ENCODE results near the gene SOX12. TPM values are rescaled to one million over a fixed set of nuclear protein-coding genes. Genes with fewer than 3 reads are reported as not detected.
A peak's percentile ranks its signal among the peaks of the same experiment; 100 is the strongest.

The SOX12 gene
- total and polyA plus RNA-seq, 2 experiments from 2014 or later = 6.9 to 15.4 TPM

DNA sequence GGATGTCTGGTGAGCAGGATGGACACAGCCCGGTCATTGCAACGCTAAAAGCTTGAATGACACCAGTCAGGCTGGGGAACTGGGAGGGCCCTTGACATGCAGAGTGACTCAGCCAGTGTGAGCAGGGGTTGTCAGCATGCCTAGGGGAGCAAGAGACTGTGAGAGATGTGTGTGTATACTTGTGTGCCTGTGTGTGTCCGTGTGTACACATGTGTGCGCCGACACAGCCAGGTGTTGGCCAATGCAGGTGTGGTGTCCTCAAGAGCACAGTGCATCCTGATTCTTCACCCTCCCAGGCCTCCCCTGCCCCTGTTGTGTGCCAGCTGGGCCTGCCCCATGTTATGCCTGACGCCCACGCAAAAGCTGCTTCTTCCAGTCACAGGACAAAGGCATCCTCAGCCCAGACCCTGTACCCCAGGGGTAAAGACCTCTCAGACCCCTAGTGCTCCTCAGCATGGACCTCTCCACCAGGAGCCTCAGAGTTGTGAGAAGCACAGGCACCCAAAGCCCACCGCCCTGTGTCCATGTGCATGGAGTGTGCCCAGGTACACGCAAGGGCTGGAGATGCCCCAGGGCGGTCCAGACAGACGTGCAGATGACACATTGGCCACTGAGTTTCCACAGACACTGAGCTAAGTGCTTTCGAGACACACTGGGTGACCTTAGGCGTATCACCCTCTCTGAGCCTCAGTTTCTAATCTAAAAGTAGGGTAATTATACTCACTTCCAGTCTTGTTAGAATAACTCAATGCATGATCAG is 38.1 kb downstream of the SOX12 start:
- peak; percentile 29 for DNase-seq (ENCODE audit: low spot score)
- H3K79me2 ChIP-seq = no peaks in the 10 kb centered on the region
- WGBS (ENCODE audit: low lambda C conversion rate, missing lambda C conversion rate) = 84% methylated on average over 13 of the region's 13 CpGs
- no peak overlapping the region for H3K27ac ChIP-seq
- H3K4me3 ChIP-seq = no peak overlapping the region
- no peaks in the 10 kb centered on the region for H3K9me2 ChIP-seq (replicated peaks; ENCODE audit: insufficient read depth)
- H3K27me3 ChIP-seq = no peaks in the 10 kb centered on the region
- H3K4me1 ChIP-seq (ENCODE audit: insufficient read depth) = peaks cover 28% of the 10 kb centered on the region
- no peaks in the 10 kb centered on the region for H3K9me3 ChIP-seq (ENCODE audit: low read depth)
- H3K36me3 ChIP-seq (replicated peaks; ENCODE audit: insufficient read depth, low read depth) = no peaks in the 10 kb centered on the region
- H4K20me1 ChIP-seq (ENCODE audit: insufficient read depth, poor library complexity, severe bottlenecking) = no peaks in the 10 kb centered on the region
- H2AFZ ChIP-seq = no peak overlapping the region
- no peak overlapping the region for H3K4me2 ChIP-seq
- no peak for TF ChIP-seq EZH2 (IDR thresholded peaks at IDR 0.05; ENCODE audit: borderline replicate concordance)
- no peak for TF ChIP-seq EZH2phosphoT487 (IDR thresholded peaks at IDR 0.05; ENCODE audit: low read depth, severe bottlenecking, unreplicated experiment)
- TF ChIP-seq, protein P1, sequence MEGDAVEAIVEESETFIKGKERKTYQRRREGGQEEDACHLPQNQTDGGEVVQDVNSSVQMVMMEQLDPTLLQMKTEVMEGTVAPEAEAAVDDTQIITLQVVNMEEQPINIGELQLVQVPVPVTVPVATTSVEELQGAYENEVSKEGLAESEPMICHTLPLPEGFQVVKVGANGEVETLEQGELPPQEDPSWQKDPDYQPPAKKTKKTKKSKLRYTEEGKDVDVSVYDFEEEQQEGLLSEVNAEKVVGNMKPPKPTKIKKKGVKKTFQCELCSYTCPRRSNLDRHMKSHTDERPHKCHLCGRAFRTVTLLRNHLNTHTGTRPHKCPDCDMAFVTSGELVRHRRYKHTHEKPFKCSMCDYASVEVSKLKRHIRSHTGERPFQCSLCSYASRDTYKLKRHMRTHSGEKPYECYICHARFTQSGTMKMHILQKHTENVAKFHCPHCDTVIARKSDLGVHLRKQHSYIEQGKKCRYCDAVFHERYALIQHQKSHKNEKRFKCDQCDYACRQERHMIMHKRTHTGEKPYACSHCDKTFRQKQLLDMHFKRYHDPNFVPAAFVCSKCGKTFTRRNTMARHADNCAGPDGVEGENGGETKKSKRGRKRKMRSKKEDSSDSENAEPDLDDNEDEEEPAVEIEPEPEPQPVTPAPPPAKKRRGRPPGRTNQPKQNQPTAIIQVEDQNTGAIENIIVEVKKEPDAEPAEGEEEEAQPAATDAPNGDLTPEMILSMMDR (IDR thresholded peaks at IDR 0.05; ENCODE audit: poor library complexity) = no peak

DNA sequence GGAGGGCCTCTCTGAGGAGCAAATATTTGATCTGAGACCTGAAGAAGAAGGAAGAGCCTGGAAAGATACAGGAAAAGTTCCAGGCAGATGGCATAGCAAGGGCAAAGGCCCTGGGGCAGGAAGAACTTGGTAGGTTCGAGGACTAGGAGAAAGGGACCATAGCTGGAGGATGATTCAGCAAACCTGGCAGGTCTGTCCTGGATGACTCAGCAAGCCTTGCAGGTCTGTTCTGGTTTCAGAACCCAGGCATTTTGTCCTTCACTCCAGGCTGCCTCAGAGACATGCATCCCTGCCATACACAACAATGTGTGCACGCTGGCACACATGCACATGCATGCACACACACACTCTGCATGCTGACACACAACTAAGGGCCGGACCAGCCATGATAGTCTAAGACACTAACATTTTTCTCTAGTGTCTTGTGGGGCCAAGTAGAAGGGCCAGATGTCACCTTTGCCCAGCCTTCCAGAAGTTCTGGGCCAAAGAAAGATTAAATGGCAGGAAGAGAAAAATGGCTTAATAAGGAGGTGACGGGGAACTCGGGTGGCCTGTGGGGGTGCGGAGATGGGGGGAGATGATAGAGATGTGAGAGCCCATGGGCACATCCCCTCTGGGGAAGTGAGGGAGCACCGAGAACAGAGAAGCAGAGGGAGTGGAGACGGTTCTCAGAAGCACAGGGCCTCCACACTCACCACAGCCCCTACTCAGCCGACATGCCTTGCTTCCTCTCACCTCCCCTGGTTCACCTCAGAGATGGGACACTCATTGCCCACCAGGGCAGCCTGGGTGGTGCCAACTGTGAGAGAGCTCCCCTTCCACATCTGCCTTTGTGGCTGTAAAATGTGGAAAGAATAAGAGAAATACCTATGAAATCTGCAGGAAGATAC is 39.8 kb downstream of the SOX12 start:
- 88% methylated on average over 9 of the region's 9 CpGs for WGBS (ENCODE audit: low lambda C conversion rate, missing lambda C conversion rate)
- Histone ChIP-seq H3K4me1 (ENCODE audit: insufficient read depth) (peaks cover 31% of the 10 kb centered on the region), H3K4me3 (no peak overlapping the region), H3K27ac (peak overlapping the region; percentile 9), H3K9me3 (ENCODE audit: low read depth) (no peaks in the 10 kb centered on the region), H3K36me3 (replicated peaks; ENCODE audit: insufficient read depth, low read depth) (no peaks in the 10 kb centered on the region), H4K20me1 (ENCODE audit: insufficient read depth, poor library complexity, severe bottlenecking) (no peaks in the 10 kb centered on the region), H3K79me2 (no peaks in the 10 kb centered on the region), H2AFZ (no peak overlapping the region), H3K9me2 (replicated peaks; ENCODE audit: insufficient read depth) (no peaks in the 10 kb centered on the region), H3K27me3 (no peaks in the 10 kb centered on the region), H3K4me2 (no peak overlapping the region)
- no peak for TF ChIP-seq EZH2 (IDR thresholded peaks at IDR 0.05; ENCODE audit: borderline replicate concordance)
- TF ChIP-seq, protein P1 (IDR thresholded peaks at IDR 0.05; ENCODE audit: poor library complexity) = no peak
- TF ChIP-seq EZH2phosphoT487 (IDR thresholded peaks at IDR 0.05; ENCODE audit: low read depth, severe bottlenecking, unreplicated experiment) = no peak
- no peak for DNase-seq (ENCODE audit: low spot score)

DNA sequence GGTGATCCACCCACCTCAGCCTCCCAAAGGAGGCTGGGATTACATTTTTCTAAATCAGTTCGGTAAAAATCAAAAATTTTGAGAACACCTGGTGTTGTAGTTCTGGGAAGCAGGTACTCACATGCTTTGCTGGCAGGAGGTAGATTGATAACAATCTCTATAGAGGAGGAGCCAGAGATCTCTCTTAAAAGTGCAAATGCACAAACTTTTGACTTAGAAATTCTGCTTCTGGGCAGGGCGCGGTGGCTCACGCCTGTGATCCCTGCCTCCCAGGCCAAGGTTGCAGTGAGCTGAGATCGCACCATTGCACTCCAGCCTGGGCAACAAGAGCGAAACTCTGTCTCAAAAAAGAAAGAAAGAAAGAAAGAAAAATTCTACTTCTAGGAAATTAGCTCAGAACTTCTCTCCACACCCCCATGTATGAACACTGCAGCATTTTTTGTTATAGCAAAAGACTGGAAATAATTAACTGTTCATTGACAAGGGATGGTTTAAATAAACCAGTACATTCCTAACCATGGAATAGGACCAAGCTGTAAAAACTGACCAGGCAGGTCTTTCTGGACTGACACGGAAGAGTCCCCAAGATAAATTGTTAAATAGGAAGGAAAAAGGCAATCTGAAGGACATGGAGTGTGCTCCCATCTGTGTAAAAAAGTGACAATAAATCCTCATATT is 40.8 kb downstream of the SOX12 start:
- TF ChIP-seq EZH2 (IDR thresholded peaks at IDR 0.05; ENCODE audit: borderline replicate concordance) (no peak), EZH2phosphoT487 (IDR thresholded peaks at IDR 0.05; ENCODE audit: low read depth, severe bottlenecking, unreplicated experiment) (no peak)
- TF ChIP-seq, protein P1 (IDR thresholded peaks at IDR 0.05; ENCODE audit: poor library complexity) = no peak
- Histone ChIP-seq H3K27ac (peak overlapping the region; percentile 22), H3K36me3 (replicated peaks; ENCODE audit: insufficient read depth, low read depth) (no peaks in the 10 kb centered on the region), H3K27me3 (no peaks in the 10 kb centered on the region), H3K79me2 (no peaks in the 10 kb centered on the region), H3K4me3 (no peak overlapping the region), H3K4me2 (peak overlapping the region; percentile 45), H3K9me2 (replicated peaks; ENCODE audit: insufficient read depth) (no peaks in the 10 kb centered on the region), H2AFZ (no peak overlapping the region), H3K9me3 (ENCODE audit: low read depth) (no peaks in the 10 kb centered on the region), H3K4me1 (ENCODE audit: insufficient read depth) (peaks cover 28% of the 10 kb centered on the region), H4K20me1 (ENCODE audit: insufficient read depth, poor library complexity, severe bottlenecking) (no peaks in the 10 kb centered on the region)
- WGBS (ENCODE audit: low lambda C conversion rate, missing lambda C conversion rate) = 44% methylated on average over 7 of the region's 7 CpGs
- no peak for DNase-seq (ENCODE audit: low spot score)

All from hepatocyte (in vitro differentiated cells).